Measurements from ENCODE around the gene MYOM3. TPM values are rescaled to one million over a fixed set of nuclear protein-coding genes. Genes with fewer than 3 reads are reported as not detected.

Gene MYOM3
- total and polyA plus RNA-seq, 2 of the 13 experiments (the other 11 are each of a cell fraction or from before 2014, with no cell fraction given): 5.8 to 15.3 TPM

DNA sequence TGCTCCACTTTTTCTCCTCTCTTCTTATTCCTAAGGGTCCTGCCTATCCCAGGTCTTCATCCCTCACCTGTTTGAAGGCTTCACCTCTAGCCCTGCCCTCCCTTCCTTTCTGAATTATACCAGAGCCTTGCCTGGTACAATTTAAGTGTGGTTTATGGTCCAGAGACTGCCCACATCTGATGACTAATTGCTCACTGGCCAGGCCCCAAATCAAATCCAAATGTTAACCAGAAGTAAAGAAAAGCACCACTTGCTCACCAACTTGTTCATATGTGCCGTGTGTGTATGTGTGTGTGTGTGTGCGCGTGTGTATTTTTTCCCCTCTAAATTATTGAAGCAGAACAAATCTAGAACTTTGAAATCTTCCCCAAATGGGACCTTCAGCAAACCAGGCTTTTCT, 26.4 kb downstream of the MYOM3 start (continued):
- TF ChIP-seq SKI (IDR thresholded peaks at IDR 0.05; ENCODE audit: partially characterized antibody) (no peak), ZNF557 (CRISPR knock-in tag; IDR thresholded peaks at IDR 0.05) (no peak), GATAD2A (CRISPR knock-in tag; IDR thresholded peaks at IDR 0.05) (no peak)

DNA sequence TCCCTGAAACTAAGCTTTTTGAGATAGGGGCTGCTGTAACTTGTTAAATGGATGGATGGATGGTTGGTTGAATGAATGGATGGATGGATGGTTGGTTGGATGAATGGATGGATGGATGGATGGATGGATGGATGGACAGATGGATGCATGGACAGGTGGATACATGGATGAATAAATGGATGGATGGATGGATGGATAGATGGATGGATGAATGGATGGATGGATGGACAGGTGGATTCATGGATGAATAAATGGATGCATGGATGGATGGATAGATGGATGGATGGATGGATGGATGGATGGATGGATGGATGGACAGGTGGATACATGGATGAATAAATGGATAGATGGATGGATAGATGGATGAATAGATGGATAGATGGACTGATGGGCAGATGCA, 26.9 kb downstream of the MYOM3 start:
- no peak for ATAC-seq
- POLR2A ChIA-PET: interaction anchor here (0.9 kb wide), 1 partner anchor 27 kb away, joined by 3 read pairs; the partner anchor contains the start of gene MYOM3
- in situ Hi-C loops (cut with HindIII; ENCODE audit: extremely low pct_ligation_motif_present, low pct_unique_long_range_greater_than_20kb): no loop called here
- TF ChIP-seq KIAA2018 (CRISPR knock-in tag; IDR thresholded peaks at IDR 0.05; ENCODE audit: borderline replicate concordance) (no peak), BCL6 (CRISPR knock-in tag; IDR thresholded peaks at IDR 0.05) (no peak), MAF1 (CRISPR knock-in tag; IDR thresholded peaks at IDR 0.05; ENCODE audit: borderline replicate concordance) (no peak), ZNF142 (CRISPR knock-in tag; IDR thresholded peaks at IDR 0.05) (no peak)

More for the DNA sequence above, 26.9 kb downstream of the MYOM3 start:
- no TSS peak for BruUV-seq (replicated peaks)
- H3K4me3 ChIP-seq (replicated peaks in 1 of 3; ENCODE audit: insufficient read depth in 1 of 3, low read depth in 2 of 3, low read length in 3 of 3): no peak overlapping the region
- no peak overlapping the region for H3K9ac ChIP-seq (ENCODE audit: insufficient read depth, low read depth, low read length)
- H3K27me3 ChIP-seq (ENCODE audit: control insufficient read depth in 1 of 2, insufficient read depth in 2 of 2, low read length in 2 of 2): no peaks in the 10 kb centered on the region
- no peaks in the 10 kb centered on the region for H4K20me1 ChIP-seq (ENCODE audit: insufficient read depth, low read length)
- no peak overlapping the region for H2AFZ ChIP-seq (ENCODE audit: low read length)
- no peak for DNase-seq (ENCODE audit: low spot score)
- H3K79me2 ChIP-seq (ENCODE audit: insufficient read depth, low read length): no peaks in the 10 kb centered on the region
- peaks cover 5 to 41% of the 10 kb centered on the region in 2 experiments; a peak in 4 of 5 replicates for H3K36me3 ChIP-seq (replicated peaks in 1 of 2; ENCODE audit: control insufficient read depth in 1 of 2, insufficient read depth in 2 of 2, low read length in 2 of 2)
- H3K4me2 ChIP-seq (ENCODE audit: low read depth, low read length): no peak overlapping the region
- no peak overlapping the region for H3K27ac ChIP-seq (ENCODE audit: extremely low read length, insufficient read depth, low read length)
- H3K9me3 ChIP-seq (ENCODE audit: low read length): no peaks in the 10 kb centered on the region
- CTCF ChIA-PET (ENCODE audit: low intra/inter-chr PET ratio, low total read pairs): no interaction called here
- intact Hi-C loops (cut with micrococcal nuclease; ENCODE audit: unreplicated experiment): no loop called here
- FAIRE-seq: no peak
- no peaks in the 10 kb centered on the region for H3K4me1 ChIP-seq (ENCODE audit: insufficient read depth, low read length)

Data from HepG2 (cell line).